ENCODE measurements around the gene TAP2.

TAP2 gene

DNA sequence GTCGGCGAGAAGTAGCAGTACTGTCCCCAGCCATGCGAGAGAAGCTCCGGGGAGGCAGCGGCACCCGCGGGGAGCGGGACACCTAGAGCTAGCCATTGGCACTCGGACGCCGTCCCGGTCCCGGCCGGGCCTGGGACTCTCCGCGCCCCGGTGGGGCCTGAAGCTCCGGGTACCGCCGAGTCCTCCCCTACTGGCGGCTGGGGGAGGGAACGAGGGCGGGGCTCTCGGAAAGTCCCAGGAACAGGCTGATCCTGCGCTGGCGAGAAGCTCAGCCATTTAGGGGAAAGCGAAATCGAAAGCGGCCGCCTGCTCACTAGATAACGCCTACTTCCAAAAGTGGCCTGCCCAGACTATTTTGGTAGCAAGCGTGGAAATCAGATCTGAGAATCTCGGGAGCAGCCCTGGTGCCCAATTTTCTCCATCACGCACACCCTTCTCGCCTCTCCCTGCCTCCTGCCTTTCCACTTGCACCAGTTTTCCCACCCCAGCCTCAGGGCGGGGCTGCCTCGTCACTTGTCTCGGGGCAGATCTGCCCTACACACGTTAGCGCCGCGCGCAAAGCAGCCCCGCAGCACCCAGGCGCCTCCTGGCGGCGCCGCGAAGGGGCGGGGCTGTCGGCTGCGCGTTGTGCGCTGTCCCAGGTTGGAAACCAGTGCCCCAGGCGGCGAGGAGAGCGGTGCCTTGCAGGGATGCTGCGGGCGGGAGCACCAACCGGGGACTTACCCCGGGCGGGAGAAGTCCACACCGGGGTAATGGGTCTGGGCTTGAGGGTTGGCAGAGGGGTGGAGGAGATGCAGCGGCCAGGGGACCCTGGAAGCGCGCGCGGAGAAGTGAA lies 15.2 kb upstream of the TAP2 start, which contains the start of the genes PSMB9 and TAP1:
TSS of gene PSMB9 (plus strand) at position 652 of the 835 bp plus-strand sequence. CDS start at position 690, 38 bp downstream.
TSS of gene TAP1 (minus strand) at position 164 of the 835 bp plus-strand sequence. CDS start at position 96, 68 bp downstream.
- peak; percentile 95 for DNase-seq

DNA sequence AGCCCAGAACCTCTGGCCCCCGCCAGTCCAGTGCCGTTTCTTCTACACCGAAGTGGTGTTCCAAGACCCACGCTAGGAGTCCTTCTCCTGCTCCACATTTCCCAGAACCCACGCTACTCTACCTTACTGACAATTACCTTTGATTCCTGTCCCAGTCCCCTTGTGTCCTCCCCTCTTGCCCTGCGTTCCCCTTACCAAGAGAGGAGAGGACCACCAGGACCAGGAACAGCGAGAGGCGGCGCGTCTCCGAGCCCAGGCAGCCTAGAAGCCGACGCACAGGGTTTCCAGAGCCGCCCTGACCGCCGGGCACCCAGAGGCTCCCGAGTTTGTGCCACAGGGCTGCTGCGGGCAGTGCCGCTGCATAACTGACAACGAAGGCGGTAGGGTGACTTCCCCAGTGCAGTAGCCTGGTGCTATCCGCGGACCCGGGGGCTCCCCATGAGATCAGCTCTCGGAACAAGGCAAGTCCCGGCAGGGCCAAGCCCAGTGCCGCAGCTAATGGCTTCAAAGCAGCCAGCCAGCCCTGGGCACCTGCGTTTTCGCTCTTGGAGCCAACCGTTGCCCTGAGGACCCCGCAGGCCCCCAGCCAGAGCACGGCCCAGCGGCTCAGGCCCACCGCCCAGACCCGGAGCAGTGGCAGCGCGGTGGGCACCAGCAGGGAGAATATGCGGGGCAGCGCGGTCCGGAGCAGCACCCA lies 14.5 kb upstream of the TAP2 start:
- peak; percentile 47 for DNase-seq

DNA sequence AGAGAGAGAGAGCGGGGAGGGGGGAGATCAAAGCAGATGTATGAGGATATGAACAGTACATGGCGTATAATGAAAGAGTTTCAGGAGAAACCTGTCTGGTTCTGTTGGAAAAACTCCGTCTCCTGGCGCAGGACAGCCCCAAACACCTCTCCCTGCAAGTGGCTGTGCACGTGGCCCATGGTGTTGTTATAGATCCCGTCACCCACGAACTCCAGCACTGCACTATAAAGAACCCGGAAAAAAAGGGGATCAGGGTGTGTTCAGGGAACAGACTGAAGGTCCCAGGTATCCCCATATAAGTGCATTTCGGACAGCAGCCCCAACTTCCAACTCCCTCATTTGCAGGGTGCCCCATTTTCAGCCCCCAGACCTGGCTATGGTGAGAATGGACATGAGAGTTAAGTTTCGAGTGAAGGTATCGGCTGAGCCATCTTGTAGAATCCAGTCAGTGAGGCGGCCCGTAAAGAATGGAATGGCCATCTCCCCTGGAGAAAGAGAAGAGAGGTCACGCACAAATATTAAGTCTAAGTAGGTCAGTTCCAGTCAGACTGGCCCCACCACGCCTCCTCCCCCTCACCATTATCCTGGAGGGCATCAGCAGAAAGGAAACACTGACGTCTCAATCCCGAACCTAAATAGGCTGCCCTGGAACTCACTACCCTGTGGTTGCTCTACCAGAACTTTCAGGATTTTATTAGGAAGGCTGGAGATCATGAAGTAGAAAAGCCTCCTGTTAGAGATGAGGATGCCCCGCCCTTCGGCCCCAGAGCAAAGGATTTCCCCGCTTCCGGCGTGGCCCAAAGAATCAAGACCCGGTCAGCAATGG lies 13.7 kb upstream of the TAP2 start:
- no peak for DNase-seq

GRCh38 chr6:32851025-32851424 lies 12.5 kb upstream of the TAP2 start:
- DNase-seq: no peak

DNA sequence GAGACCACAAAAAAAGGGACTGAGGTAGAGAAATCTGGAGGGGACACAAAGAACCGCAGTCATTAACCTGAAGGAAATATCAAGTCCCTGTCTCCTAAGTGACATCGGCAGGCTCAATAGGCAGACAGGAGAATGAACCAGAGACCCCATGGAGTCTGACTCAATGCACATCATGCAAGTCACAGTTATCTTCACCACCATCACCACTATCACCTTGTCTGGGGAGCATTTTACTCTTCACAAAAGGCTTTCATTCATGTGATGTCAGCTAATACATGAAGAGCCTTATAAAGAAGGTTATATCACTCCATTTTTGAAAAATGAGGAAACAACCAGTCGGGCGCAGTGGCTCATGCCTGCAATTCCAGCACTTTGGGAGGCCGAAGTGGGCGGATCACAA lies 10.6 kb upstream of the TAP2 start:
- DNase-seq: no peak

DNA sequence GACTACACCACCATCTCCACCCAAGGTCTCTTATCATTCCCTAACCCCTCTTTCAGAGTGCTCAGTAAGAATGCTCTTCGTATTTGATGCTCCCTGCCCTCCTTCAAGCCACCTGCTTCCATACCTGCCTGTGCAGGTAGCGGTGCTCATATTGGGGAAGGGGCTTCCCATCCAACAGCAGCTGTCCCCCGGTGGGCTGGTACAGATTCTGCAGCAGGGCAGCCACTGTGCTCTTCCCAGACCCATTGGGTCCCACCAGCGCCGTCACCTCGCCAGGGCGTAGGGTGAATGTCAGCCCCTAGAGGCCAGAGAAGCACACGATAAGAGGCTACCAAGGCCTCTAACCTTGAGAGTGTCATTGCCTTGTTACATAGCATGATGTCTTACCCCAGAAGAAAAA lies 9.3 kb upstream of the TAP2 start:
- no peak for DNase-seq

- DNase-seq: no peak
Observed at GRCh38 chr6:32847004-32847403, 8.5 kb upstream of the TAP2 start.

DNA sequence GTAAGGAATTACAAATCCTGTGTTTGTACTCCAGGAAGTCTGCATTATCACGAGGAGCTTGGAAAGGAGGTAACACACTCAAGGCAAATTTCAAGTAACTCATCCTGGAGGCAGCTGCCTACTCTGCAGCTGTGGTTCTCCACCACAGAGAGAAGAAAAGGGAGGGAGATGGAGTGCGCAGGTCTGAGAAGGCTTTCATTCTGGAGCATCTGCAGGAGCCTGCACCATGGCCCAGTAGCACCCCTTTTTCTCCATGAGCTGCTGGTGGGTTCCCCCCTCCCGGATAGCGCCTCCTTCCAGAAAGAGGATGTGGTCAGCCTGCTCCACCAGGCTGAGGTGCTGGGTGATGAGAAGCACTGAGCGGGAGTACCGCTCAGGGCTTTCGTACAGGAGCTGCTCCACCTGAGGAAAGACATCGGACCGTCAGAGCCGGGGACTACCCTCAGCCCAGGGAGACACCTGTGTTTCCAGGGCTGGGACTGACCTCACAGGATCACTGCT lies 6.9 kb upstream of the TAP2 start:
- peak; percentile 51 for DNase-seq

- peak; percentile 39 for DNase-seq
Observed at GRCh38 chr6:32844839-32845383, 6.4 kb upstream of the TAP2 start.

- peak; percentile 98 for DNase-seq
Observed at GRCh38 chr6:32843979-32844838, 5.7 kb upstream of the TAP2 start, which contains the start of gene PSMB8. Gene PSMB8, minus strand, starts transcription at chr6:32844047. Its CDS starts 51 bp downstream, at chr6:32843996.

GRCh38 chr6:32843331-32843978 lies 4.9 kb upstream of the TAP2 start:
- no peak for DNase-seq

DNA sequence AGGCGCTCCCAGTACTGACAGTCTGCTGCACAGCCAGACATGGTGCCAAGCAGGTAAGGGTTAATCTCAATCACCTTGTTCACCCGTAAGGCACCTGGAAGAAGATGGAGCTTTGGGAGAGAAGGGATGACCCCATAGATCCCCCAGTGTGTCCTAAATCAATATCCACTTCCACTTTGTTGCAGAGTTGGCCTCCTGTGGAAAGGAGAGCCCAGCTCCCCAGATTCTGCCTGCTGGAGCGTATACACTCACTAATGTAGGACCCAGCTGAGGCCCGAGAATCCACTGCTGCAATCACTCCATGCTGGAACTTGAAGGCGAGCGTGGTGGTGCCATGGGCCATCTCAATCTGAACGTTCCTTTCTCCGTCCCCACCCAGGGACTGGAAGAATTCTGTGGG lies 4.2 kb upstream of the TAP2 start:
- no peak for DNase-seq

DNA sequence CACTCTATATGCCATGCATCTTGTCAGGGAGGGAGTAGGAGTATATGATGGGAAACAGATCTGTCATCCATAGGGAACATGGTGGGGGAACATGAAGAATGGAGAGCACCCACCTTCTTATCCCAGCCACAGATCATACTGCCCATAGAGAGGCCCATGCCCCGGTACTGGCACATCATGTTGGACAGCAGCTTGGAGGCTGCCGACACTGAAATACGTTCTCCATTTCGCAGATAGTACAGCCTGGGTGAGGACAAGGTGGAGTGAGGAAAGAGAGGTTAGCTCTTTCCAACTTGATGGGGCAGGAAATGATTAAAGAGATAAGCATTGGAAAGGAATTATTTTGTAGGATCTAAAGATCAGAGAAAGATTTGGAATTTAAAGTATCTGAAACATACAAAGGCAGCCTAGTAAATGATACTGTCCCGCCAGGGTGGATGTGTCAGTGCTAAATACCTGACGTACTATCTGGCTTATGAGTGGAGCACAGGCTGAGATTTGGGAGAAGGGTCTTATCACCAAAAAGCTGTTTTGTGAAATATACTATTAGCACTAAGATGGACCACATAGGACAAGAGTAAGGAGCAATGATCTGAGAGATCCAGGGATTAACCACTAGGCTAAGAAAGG lies 3.6 kb upstream of the TAP2 start:
- DNase-seq: no peak

DNA sequence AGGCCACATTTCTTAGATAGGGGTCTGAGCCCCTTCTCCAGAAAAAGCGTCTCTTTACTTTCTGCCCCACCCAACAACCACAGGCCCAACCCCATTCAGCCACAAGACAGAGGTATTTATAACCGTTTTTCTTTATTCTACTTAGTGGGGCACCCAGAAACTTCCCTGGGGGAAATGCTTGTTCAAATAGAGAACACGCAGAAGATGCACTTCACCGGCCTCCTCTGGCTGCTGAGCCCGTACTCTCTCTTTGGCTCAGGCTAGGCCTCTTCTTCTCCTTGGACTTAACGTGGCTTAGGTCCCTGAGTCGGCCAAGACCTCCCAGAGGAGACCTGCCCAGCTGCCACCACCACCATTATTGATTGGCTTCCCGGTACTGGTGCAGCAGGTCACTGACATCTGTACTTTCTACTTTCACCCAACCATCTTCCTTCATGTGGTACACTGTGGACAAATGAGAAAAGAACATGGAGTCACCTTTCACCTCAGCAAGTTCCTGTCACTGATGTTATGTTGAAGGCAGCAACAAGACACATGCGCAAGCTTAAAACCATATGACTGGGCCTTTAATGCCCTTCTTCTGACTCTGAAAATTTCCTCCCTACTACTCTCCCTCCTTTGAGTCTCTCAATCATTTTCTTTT lies 2.2 kb upstream of the TAP2 start:
- peak; percentile 67 for DNase-seq

DNA sequence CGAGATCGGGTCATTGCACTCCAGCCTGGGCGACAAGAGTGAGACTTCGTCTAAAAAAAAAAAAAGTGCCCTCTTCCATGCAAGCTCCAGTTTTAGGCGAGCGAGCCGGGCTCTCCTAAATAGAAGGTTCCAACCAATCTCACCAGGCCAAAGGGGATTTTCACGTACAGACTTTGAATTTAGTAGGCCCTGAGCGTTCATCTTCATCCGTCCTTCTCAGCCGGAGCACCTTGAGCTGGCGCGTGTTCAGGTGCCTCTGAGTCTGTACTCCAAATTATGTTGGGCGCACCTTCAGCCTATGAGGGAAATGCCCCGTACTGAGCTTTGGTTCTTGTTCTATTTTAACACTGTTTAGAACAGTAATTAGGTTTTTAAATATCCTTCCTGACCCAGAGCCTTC lies 817 bp upstream of the TAP2 start:
- no peak for DNase-seq

DNA sequence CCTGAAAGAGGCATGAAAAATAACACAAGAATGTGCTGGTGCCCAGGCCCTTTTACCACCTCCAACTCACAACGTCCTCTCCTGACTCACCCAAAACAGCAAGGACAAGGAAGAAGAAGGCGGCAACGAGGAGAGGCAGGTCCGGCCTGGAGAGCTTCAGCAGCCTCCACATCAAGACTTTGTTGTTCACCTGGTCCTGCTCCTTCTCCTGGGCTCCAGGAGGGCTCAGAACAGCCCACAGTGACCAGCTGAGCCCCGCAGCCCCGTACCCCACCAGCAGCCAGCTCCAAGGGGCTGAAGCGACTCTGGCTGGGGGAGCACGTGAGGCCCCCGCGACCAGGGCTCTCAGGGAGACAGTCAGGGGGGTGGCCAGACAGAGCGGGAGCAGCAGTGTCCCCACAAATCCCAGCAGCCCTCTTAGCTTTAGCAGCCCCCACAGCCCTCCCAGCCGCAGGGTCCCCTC lies 857 bp downstream of the TAP2 start:
- no peak for DNase-seq

GRCh38 chr6:32836873-32837272 lies 1.7 kb downstream of the TAP2 start:
- DNase-seq: no peak

DNA sequence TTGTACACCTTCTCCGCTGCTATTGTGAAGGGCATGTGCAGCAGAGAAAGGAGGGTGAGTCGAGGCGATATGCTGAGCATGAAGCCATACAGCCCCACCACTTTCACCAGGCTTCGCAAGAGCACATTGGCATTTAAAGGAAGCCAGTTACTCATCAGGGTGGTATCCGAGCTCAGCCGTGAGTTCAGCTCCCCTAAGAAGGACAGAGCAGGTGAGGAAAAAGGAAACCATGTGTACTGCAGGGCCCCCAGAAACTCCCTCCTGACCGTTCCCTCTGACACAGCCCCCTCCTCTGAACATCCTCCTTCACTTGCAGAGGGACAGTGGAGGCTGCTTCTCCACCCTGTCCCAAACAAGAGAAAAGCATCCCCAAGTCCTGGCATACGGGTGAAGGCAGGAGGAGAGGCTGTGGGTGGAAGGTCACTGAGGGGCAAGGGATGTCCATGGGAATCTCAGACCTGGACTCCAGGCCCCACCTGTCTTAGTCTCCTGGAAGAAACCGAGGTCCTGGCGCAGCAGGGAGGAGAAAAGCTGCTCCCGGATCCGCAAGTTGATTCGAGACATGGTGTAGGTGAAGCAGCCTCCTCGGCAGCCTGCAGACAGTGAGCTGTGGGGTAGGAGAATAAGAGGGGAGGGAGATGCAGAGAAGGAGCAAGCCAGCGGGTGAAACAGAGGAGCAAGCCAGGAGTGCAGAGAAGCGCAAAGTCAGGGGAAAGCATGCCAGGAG lies 3.2 kb downstream of the TAP2 start:
- DNase-seq: no peak

GRCh38 chr6:32833664-32834063 lies 4.9 kb downstream of the TAP2 start:
- DNase-seq: no peak

Data from CD4-positive, alpha-beta T cell treated with Interleukin-4 for 4 hours (primary cell).